ENCODE measurements around the gene KSR2. TPM values are rescaled to one million over a fixed set of nuclear protein-coding genes. Genes with fewer than 3 reads are reported as not detected.

Gene KSR2
- total RNA-seq, 1 donor = under 0.01 TPM

GRCh38 chr12:117671734-117672133 lies 297.1 kb downstream of the KSR2 start:
- no peak for TF ChIP-seq CTCF (IDR thresholded peaks at IDR 0.05; ENCODE audit: insufficient read depth, low read length)
- no peak overlapping the region for H3K4me3 ChIP-seq (ENCODE audit: low read depth, low read length)
- DNase-seq (ENCODE audit: low read depth) = no peak

- DNase-seq (ENCODE audit: low read depth) = no peak
- no peak for TF ChIP-seq CTCF (IDR thresholded peaks at IDR 0.05; ENCODE audit: insufficient read depth, low read length)
- no peak overlapping the region for H3K4me3 ChIP-seq (ENCODE audit: low read depth, low read length)
Measured at GRCh38 chr12:117664169-117664568, 304.6 kb downstream of the KSR2 start.

- TF ChIP-seq CTCF (IDR thresholded peaks at IDR 0.05; ENCODE audit: insufficient read depth, low read length) = no peak
- DNase-seq (ENCODE audit: low read depth) = no peak
- H3K4me3 ChIP-seq (ENCODE audit: low read depth, low read length) = no peak overlapping the region
Measured at GRCh38 chr12:117662620-117663395, 306.0 kb downstream of the KSR2 start.

GRCh38 chr12:117662220-117662619 lies 306.6 kb downstream of the KSR2 start:
- TF ChIP-seq CTCF (IDR thresholded peaks at IDR 0.05; ENCODE audit: insufficient read depth, low read length) = no peak
- no peak overlapping the region for H3K4me3 ChIP-seq (ENCODE audit: low read depth, low read length)
- DNase-seq (ENCODE audit: low read depth) = no peak

GRCh38 chr12:117661471-117661870 lies 307.3 kb downstream of the KSR2 start:
- TF ChIP-seq CTCF (IDR thresholded peaks at IDR 0.05; ENCODE audit: insufficient read depth, low read length) = no peak
- DNase-seq (ENCODE audit: low read depth) = no peak
- no peak overlapping the region for H3K4me3 ChIP-seq (ENCODE audit: low read depth, low read length)

- H3K4me3 ChIP-seq (ENCODE audit: low read depth, low read length) = no peak overlapping the region
- no peak for DNase-seq (ENCODE audit: low read depth)
- TF ChIP-seq CTCF (IDR thresholded peaks at IDR 0.05; ENCODE audit: insufficient read depth, low read length) = no peak
Measured at GRCh38 chr12:117660896-117661295, 307.9 kb downstream of the KSR2 start.

GRCh38 chr12:117658226-117658625 lies 310.6 kb downstream of the KSR2 start:
- no peak for TF ChIP-seq CTCF (IDR thresholded peaks at IDR 0.05; ENCODE audit: insufficient read depth, low read length)
- no peak for DNase-seq (ENCODE audit: low read depth)
- no peak overlapping the region for H3K4me3 ChIP-seq (ENCODE audit: low read depth, low read length)
